GM18517 (cell line): ENCODE measurements around the gene OPA1.

Experiments
- ATAC-seq: cut with Tn5 transposase; IDR thresholded peaks from one replicate; pipeline ENCODE4 v1.9.1; 2021; ENCODE audit warnings: mild to moderate bottlenecking, moderate library complexity; ENCODE audit not compliant: unreplicated experiment

OPA1 gene, protein sequence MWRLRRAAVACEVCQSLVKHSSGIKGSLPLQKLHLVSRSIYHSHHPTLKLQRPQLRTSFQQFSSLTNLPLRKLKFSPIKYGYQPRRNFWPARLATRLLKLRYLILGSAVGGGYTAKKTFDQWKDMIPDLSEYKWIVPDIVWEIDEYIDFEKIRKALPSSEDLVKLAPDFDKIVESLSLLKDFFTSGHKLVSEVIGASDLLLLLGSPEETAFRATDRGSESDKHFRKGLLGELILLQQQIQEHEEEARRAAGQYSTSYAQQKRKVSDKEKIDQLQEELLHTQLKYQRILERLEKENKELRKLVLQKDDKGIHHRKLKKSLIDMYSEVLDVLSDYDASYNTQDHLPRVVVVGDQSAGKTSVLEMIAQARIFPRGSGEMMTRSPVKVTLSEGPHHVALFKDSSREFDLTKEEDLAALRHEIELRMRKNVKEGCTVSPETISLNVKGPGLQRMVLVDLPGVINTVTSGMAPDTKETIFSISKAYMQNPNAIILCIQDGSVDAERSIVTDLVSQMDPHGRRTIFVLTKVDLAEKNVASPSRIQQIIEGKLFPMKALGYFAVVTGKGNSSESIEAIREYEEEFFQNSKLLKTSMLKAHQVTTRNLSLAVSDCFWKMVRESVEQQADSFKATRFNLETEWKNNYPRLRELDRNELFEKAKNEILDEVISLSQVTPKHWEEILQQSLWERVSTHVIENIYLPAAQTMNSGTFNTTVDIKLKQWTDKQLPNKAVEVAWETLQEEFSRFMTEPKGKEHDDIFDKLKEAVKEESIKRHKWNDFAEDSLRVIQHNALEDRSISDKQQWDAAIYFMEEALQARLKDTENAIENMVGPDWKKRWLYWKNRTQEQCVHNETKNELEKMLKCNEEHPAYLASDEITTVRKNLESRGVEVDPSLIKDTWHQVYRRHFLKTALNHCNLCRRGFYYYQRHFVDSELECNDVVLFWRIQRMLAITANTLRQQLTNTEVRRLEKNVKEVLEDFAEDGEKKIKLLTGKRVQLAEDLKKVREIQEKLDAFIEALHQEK

DNA sequence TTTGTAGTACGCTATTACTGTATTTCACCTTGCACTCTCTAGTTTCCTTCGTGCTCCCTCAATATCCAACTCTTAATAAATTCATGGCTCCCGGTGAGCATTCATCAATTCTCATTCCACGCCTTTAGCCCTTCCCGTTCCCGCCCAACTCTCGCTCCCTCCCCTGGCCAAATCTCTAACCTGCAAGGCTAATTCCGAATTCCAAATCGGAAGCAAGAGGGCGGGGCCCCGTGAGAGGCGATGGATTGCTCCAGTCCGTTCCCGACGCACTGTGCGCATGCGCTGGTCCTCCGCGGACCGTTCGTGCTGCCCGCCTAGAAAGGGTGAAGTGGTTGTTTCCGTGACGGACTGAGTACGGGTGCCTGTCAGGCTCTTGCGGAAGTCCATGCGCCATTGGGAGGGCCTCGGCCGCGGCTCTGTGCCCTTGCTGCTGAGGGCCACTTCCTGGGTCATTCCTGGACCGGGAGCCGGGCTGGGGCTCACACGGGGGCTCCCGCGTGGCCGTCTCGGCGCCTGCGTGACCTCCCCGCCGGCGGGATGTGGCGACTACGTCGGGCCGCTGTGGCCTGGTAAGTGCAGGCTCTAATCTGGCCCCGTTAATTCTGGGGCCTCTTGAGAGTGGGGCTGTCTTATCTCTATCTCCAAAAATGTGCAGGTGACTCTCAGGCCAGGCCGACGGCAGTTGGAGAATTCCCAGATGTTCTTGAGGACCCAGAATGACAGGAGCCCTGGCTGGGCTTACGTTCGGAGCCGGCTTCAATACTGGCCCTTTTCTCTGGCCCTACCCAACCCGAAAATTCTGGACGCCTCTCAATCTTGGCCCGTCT lies at the start of gene OPA1:
Gene OPA1, plus strand, starts transcription at position 368 of the 827 bp plus-strand sequence. Its CDS starts 170 bp downstream, at position 538.
- peak; percentile 98 for ATAC-seq

DNA sequence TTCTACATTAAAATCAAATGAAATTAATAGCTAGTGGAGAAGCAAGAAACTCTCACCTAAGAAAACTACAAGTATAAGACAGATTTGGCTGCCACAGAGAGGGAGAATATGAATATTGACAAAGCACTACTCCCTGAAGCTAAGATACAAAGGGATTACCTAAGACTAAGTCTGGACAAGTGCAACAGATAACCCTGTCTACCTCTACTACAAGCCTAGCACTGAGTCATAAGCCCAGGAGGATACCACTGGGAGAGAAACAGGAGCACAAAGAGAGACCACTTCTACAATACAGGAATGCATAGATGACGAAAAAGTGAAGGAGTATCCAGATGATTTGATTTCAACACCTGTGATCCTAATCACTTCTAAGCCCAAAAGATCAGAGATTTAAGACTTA lies 48.7 kb upstream of the OPA1 start:
- no peak for ATAC-seq

DNA sequence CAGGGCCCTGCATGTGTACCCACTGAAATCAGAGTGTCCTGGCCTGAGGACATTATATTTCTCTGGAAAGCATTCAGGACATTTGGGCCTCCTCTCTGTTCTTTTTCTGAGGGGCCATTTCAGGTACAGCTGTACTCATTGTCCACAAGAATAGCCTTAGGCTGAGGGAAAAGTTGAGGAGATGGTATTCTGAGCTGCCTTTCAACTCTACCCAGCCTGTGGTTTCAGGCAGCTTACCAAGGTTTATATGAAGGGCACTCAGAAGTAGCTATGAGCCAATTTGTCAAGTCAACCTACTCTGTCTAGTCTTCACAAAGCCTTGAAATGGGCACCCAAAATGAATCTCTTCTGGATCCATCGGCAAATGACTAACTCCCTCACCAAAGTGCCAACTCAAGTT lies 47.7 kb upstream of the OPA1 start:
- no peak for ATAC-seq

GRCh38 chr3:193546129-193546528 lies 46.9 kb upstream of the OPA1 start:
- ATAC-seq: no peak

- no peak for ATAC-seq
Observed at GRCh38 chr3:193548406-193548805, 44.6 kb upstream of the OPA1 start.

GRCh38 chr3:193552923-193553322 lies 40.1 kb upstream of the OPA1 start:
- ATAC-seq: no peak

DNA sequence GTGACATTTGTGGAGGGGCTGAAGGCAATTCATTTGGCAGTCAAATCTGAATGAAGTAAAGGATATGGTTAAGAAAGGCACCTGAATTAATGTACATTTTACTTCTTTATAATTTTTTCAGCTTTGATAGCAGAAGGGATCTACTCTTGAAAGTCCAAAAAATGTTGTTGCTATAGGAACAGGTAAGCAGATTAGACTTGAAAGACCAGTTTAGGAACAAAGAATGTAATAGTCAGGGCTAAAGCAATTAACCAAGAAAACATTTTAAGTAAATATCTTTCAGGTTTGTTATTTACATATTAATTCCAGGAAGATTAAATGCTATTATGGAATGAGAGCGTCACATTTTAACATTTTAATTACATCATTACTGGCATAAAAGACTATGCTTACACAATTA lies 39.4 kb upstream of the OPA1 start:
- ATAC-seq: no peak

GRCh38 chr3:193554811-193555210 lies 38.2 kb upstream of the OPA1 start, which contains the start of gene ATP13A4:
Gene ATP13A4, minus strand, starts transcription at chr3:193554895. Its CDS starts 96 bp downstream, at chr3:193554799.
- no peak for ATAC-seq

- no peak for ATAC-seq
Observed at GRCh38 chr3:193556841-193557240, 36.2 kb upstream of the OPA1 start.

GRCh38 chr3:193559100-193559499 lies 33.9 kb upstream of the OPA1 start:
- ATAC-seq: no peak

- ATAC-seq: no peak
Observed at GRCh38 chr3:193560091-193560490, 32.9 kb upstream of the OPA1 start.

DNA sequence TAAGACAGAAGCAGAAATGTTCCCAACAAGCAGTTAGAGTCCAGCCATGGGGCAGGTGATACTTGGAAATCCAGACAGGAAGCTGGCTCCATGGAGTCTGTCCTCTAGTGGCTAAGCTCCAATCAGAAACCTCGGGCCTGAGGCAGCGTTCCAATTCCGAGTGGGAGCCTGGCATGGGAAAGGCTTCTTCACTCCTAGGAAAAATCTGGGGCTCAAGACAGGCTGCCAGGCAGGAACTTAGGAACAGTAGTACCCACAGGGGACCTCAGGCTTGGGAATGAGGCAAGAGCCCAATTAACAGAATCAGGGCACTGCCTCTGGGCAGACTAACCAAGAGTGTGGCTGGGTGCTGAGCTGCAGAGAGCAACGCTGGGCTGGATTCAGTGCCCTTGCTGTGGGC lies 32.1 kb upstream of the OPA1 start:
- ATAC-seq: no peak

GRCh38 chr3:193563426-193563825 lies 29.6 kb upstream of the OPA1 start:
- ATAC-seq: no peak

- no peak for ATAC-seq
Observed at GRCh38 chr3:193564012-193564411, 29.0 kb upstream of the OPA1 start.

DNA sequence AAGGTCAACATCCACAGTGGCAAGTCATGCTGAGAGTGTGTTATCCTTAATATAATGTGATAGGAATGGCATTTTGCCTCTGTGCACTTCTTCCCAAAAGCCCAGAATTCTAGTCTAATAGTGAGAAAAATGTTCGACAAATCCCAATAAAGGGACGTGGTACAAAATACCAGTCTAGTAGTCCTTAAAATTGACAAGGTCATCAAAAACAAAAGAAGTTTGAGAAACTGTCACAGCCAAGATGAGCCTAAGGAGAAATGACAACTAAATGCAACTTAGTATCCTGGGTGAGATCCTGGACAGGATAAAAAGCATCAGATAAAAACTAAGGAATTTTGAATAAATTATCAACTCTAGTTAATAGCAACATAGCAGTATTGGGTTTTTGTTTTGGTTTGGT lies 23.9 kb upstream of the OPA1 start:
- no peak for ATAC-seq

- ATAC-seq: no peak
Observed at GRCh38 chr3:193572426-193572908, 20.5 kb upstream of the OPA1 start.

DNA sequence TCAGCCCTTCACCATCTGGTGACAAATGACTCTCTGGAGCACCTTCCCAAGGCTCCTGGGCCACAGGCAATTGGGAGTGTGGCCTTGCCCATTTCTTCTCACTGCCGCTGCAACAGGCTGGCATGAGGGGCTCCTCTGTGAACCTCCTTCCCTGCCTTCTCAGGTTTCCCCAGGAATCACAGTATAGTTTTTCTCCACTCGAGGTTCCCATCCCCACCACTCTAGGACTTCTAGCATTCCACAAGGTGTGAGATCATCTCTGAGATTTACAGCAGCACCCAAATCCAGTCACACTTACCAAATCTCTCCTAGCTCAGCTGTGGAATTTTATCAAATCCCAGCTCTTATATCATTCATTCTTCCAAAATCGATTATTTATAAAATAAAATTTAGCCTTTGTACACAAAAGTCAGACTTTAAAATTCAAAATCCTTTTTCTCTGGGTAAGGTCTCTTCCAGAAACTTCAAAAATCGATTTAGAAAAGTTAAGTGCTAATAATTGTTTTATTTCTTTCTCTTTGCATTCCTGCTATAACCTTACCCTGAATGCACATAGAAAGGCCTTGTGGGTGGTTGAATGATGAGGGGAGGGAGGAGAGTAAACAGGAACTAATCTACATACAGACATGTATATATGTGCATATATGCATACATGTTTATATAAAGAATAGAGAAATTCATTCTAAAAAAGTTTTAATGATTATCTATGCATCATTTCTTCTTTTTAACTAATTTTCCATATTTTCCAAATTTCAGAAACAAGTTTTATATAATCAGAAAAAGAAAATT lies 19.4 kb upstream of the OPA1 start:
- no peak for ATAC-seq

DNA sequence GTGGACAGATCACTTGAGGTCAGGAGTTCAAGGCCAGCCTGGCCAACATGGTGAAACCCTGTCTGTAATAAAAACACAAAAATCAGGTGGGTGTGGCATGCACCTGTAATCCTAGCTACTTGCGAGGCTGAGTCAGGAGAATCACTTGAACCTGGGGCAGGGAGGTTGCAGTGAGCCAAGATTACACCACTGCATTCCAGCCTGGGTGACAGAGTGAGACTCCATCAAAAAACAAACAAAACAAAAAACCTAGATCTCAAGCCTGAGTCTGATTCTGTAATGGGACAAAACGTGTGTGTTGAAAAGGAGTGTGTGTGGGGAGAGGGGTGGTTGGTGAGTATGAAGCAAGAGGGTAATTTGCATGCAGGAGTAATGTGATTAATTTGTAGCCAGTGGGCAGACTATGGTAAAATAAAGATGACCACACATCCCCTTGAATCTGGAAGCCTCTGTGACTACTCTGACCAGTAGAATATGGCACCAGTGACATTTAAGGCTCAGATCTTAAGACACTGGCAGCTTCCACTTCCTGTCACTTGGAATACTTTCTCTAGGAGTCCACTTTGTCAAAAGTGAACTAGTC lies 18.4 kb upstream of the OPA1 start:
- ATAC-seq: no peak

- ATAC-seq: no peak
Observed at GRCh38 chr3:193585530-193585929, 7.5 kb upstream of the OPA1 start.
